GM18870 (cell line): ENCODE data around the gene CTLA4.

Experiments used
- ATAC-seq: cut with Tn5 transposase; IDR thresholded peaks from one replicate; pipeline ENCODE4 v1.9.1; 2021; ENCODE audit warnings: moderate library complexity; ENCODE audit not compliant: unreplicated experiment

The CTLA4 gene

GRCh38 chr2:203889944-203890343 is 22.4 kb downstream of the CTLA4 start:
- ATAC-seq, result no peak

DNA sequence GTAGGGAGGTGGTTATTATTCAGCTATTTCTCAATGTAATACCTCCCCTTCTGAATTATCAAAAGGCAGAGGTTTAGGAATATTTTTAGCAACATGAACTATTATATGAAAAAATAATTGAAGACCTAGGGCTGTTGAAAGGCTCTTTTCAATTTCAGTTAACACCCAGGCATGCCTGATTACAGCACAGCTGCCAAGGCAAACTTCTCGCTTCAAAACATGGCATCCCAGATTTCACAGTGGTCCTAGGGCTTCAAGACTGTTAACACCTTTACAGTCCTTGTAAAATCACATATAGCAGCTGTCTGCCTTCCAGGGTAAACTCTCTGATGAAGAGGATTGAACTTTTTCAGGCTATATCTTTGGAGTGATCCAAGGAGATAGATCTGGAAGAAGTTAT is 23.2 kb downstream of the CTLA4 start:
- no peak for ATAC-seq

DNA sequence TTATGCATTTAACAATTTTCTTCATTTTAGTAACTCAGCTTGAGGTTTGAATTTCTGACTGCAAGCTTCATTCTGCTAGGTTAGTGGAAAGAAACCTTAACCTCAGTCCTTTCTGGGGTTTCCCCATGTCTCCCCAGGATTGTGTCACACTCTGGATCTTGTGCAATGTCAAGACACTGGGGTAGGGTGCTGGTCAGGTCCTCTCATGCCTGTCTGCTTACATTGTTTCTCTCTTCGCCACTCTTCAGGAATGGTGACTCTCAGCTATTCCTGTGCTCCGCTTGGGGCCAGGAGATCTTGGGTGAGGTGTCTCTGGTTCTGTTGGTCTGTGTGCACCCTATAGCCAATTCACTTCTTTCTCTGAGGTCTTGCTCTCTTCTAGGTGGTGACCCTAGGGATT is 23.9 kb downstream of the CTLA4 start:
- ATAC-seq, result no peak

- no peak for ATAC-seq
Observed at GRCh38 chr2:203892207-203892606, 24.6 kb downstream of the CTLA4 start.

GRCh38 chr2:203893401-203893800 is 25.8 kb downstream of the CTLA4 start:
- ATAC-seq, result no peak

- no peak for ATAC-seq
Observed at GRCh38 chr2:203893840-203894239, 26.3 kb downstream of the CTLA4 start.

DNA sequence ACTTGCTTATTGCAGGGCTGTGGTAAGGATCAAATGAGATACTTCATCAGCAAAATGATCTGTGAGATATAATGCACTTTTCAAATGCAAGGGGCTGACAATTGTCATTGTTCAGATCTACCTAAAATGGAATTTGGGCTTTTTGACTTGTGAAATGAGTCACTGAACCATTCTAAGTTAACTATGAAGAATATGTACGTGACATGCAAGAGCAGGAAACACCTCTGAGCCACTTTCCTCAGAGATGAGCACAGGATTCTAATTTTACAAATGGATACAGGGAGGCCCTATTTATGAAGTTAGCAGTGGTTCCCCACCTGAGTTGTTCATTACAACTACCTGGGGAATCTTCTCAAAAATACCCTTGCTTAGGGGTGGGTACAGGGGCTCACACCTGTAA is 26.7 kb downstream of the CTLA4 start:
- no peak for ATAC-seq

DNA sequence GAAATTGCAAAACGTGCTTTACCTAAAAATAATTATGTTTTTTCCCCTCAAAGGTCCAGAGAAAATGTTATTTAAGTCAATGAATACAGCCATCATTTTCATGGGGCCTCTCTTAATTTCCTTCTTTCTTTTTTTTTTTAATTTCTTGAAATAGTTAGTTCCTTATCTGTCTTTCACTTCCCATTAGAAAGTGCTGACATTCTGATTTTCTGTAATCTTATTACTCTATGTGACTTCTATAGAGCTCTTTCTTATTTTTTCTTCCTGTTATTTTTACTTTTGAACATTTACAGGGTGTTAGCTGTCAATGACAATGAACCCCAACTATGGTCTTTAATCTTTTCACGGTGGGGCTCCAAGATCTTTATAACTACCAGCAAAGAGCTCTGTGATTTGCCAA is 30.0 kb downstream of the CTLA4 start:
- no peak for ATAC-seq

- ATAC-seq, result no peak
Observed at GRCh38 chr2:203898657-203899056, 31.1 kb downstream of the CTLA4 start.

- no peak for ATAC-seq
Observed at GRCh38 chr2:203900253-203900652, 32.7 kb downstream of the CTLA4 start.

GRCh38 chr2:203904022-203904421 is 36.5 kb downstream of the CTLA4 start:
- no peak for ATAC-seq

DNA sequence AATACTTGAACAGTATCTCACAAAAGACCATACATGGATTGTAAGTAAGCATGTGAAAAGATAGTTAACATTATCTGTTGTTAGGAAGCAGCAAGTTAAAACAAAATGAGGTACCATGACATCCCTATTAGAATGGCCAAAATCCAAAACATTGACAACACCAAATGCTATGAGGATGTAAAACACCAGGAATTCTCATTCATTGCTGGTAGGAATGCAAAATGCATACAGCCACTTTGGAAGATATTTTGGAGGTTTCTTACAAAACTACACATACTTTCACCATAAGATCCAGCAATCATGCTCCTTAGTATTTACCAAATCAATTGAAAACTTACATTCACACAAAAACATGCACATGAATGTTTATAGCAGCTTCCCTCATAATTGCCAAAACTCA is 38.1 kb downstream of the CTLA4 start:
- ATAC-seq, result no peak

DNA sequence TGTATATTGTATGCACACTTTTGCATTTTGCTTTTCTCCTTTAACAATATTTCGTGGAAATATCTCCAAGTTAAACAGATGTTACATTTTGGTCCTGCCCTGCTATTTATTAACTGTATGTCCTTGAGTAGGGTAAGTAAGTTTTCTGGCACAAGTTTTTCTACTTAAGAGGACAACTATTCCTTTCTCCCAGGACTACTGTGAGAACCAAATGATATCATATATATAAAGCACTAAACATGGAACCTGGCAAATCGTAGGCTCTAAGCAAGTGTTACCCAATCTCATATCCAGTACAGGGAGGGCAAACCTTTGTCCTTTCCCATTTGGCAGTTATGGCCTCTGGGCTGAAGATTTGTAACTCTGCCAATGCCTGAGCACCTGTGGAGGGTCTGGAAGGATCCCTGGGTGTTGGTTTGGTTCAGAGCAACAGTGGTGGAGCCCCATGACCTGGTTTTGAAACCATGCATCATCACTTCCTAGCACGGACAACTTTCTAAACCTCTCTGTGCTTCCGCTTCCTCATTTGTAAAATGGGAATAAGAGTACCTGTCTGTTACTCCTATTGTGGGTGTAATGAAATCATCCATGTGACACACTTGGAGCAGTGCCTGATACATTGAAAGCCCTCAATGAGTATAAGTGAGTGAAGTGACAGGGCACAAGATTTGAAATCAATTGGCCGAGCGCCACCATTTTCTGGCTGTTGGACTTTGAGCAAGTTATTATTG is 40.7 kb downstream of the CTLA4 start:
- no peak for ATAC-seq

DNA sequence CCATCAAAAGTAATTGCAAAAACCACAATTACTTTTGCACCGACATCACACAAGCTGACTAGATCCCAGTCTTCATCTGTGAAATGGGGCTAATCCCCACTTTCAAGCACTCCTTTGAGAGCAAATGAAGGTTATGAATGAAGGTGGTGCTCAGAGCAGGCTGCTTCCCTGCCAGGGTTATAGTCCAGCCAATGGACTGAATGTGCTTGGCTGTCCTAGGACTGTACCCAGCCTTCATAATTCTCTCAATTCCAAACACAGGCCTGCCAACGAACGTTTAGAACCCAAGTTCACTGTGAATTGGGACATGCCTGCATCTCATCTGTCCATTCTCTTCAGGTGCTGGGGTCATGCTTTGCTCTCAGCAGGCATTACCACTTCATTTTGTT is 41.2 kb downstream of the CTLA4 start:
- no peak for ATAC-seq

GRCh38 chr2:203909261-203909967 is 41.8 kb downstream of the CTLA4 start:
- no peak for ATAC-seq

DNA sequence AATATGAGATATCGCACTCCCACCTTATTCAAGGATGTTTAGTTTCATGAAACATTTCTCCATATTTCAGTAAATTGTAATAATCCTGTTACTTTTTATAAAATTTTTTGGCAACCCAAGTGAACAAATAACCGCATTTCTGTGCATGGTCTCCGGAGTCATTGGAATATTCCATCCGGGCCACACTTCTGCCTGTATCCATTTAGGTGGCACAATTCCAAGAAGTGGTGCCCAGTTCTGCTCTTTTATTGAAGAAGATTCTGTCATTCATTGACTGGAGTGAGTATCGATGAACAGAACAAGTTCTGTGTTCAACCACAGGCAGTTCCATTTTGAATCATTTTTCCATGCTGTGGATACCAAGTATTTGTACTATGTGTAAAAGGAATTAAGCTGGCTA is 42.4 kb downstream of the CTLA4 start:
- no peak for ATAC-seq

DNA sequence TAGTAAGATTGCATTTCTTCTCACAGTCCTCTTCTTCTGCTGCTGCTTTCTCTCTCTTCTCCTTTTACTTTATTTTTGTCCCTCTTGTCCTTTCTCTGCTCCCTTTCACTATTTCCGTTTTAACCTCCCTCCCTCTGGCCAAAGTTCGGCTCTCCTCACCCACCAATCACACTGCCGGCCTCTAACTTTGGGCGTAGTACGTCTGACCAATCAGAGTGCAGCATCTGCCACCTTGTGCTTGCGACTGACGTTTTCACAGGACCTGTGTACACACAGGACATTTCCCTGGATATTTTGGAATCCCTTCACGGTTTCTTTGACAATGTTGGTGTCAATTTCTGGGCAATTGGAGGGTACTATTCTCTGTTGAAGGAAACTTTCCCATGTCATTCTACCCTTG is 46.4 kb downstream of the CTLA4 start:
- ATAC-seq, result no peak

DNA sequence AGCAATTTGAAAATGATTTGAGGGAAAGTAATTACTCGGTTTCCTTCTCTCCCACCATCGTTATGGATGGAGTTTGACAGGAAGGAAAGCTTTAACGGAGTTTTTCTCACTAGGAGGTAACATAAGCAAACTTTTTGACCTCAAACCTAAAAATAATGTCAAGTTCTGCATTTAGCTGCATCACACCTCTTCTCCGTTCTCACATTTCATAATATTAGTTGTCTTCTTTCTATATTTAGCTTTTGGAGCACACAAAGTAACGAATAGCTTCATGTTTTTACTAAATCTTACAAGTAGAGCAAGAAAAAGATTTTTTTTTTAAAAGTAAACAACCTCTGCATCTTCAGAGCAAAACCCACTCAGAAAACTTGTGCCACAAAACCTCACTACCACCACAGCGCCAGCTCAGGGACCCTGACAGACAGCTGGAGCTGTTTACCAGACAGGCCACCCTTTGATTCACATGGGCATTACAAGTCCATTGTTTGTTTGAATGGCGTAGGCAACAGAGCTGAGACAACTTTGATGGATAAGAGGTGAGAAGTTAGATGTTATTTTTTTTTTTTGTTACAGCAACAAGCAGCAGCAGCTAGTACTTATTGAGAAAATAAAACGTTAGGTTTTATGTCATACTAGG is 47.1 kb downstream of the CTLA4 start:
- no peak for ATAC-seq

GRCh38 chr2:203915256-203915655 is 47.7 kb downstream of the CTLA4 start:
- ATAC-seq, result no peak

GRCh38 chr2:203916756-203917155 is 49.2 kb downstream of the CTLA4 start:
- ATAC-seq, result no peak

- ATAC-seq, result no peak
Observed at GRCh38 chr2:203918264-203918663, 50.7 kb downstream of the CTLA4 start.

- no peak for ATAC-seq
Observed at GRCh38 chr2:203918839-203919238, 51.3 kb downstream of the CTLA4 start.
